A204.1 (cell line): ENCODE results near the gene FAM169A.
"Not testable (repeated sequence)": the region's sequence is repeated elsewhere in the genome, so short reads cannot be mapped to it uniquely, and the experiment has no call there.

Experiments
- FAIRE-seq: peaks from 2 replicates; lab custom pipeline; 2012; peaks lifted over from hg19 to GRCh38; lab: Jason Lieb, UNC

FAM169A gene

DNA sequence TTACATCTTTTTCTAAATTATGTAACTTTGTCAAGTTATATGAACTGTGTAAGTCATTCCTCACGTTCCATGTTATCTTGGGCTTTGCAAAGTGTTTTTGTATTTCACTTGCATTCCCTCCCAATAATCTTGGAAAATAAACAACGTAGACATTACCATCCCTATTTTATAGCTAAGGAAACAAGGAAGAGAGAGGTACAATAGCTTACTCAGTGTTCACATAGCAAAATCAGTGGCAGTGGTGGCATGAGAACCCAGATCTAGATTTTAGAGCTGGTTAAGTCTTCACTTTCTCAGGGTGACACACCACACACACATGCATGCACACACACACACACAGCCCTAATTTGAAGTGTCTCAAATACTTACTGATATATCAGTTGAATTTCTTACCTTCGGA lies 65.0 kb downstream of the FAM169A start:
- no peak for FAIRE-seq

DNA sequence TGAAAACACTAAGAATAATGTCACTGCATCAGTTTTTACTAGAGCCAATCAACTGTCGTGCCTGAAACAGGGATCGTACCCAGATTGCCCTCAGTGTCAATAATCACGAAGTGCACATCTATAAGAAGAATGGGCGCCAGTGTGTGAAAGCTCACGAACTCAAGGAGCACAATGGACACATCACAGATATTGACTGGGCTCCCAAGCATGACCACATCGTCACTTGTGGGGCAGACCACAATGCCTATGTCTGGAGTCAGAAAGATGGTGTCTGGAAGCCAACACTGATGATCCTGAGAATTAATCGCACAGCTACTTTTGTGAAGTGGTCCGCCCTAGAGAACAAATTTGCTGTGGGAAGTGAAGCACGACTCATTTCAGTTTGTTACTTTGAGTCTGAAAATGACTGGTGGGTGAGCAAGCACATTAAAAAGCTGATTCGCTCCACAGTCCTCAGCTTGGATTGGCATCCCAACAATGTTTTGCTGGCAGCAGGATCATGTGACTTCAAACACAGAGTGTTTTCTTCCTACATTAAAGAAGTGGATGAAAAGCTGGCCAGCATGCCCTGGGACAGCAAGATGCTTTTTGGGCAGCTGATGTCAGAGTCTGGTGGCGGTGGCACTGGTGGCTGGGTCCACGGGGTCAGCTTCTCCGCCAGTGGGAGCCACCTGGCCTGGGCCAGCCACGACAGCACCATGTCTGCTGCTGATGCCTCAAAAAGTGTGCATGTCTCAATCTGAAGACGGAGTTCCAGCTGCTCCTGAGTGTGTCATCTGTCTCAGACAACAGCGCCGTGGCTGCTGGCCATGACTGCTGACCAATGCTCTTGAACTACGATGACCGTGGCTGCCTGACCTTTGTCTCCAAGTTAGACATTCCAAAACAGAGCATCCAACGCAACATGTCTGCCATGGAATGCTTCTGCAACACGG lies 66.9 kb downstream of the FAM169A start:
- FAIRE-seq: no peak

DNA sequence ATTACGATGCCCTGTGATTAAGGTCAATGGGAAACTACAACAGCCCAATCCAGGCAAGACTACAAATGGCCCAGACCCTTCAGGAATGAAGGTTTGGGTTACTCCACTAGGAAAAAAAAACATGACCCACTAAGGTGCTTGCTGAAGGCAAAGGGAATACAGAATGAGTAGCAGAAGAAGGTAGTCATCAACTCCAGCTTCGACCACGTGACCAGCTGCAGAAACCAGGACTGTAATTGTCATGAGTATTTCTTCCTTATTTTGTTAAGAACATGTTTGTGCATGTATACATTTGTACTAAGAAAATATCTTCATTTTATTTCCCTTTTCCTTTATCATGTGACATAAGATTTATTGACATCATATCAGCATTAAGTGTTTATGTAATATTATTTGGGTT lies 74.5 kb downstream of the FAM169A start:
- peak; percentile 3 for FAIRE-seq

DNA sequence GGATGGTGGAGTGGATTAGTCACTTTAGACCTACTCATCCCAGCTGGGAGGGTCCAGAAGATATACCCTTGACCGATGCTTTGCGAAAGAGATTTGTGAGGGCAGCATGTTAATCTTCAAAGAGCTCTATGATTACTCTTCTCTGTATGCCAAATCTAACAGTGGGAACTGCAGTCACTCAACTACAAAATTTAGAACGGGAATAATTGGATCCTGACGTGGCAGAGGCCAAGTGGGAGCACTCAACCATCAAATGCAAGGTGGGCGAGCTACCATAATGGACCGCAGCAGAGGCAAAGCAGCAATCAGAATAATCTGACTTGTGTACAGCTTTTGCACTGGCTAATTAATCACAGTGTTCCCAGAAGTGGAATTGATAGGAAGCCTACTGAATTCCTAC lies 78.8 kb downstream of the FAM169A start:
- FAIRE-seq: no peak

DNA sequence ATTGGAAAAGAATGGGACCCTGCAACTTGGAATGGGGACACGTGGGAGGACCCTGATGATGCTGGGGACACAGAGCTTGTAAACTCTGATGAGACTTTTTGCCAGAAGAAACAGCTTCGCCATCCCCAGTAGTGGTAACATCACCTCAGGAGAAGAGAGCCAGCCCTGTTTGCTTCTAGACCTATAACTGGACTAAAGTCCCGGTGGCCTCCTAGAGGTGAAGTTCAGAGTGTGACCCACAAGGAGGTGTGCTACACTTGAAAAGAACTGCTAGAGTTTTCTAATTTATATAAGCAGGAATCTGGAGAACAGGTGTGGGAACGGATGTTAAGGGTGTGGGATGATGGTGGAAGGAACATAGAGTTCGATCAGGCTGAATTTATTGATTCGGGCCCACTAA lies 79.3 kb downstream of the FAM169A start:
- FAIRE-seq: no peak

DNA sequence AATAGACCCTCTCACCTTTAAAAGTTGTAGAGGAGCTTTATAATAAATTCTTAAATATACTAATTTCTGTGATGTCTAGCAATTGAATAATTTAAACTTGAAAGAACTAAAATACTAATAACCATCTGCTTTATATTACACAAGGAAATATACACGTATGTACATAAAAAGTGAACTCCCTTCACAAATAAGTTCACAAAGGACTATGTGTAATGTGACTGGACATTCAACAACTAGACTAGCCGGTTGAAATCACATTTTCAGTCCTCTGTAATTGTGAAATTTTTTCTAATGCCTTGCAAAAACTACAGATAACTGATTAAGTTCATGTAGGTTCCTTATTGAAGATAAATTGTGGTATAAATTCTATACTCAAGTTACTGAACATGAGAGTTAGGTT lies 87.6 kb downstream of the FAM169A start:
- no peak for FAIRE-seq

DNA sequence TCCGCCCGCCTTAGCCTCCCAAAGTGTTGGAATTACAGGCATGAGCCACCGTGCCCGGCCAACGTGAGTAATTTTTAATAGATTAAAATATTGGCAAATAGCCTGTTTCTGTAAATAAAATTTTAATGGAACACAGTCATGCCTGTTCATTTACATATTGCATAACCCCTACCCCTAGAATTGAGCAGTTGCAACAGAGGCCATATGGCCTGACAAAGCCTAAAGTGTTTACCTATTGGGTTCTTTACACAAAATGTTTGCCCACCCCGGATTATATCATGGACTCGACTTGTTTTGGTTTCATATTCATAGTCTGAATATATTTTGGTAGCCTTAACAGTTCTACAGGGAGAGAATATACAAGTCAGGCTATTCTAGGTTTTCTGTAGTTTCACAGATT lies 93.8 kb downstream of the FAM169A start:
- no peak for FAIRE-seq

DNA sequence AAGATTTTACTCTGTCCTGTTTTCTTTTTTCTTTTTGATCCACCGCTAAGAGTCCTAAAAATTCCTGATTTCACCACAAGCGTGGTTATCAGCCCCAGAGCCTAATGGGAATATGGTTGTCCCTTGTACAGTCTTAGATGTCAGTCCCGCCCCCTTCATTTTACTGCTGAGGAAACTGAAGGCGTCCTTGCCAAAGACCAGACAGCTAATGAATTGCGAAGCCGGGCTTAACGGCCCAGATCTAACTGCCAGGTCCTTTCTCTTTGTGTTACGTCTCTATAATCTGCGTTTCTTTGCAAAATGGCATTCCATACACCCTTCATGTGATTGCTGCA lies 98.6 kb downstream of the FAM169A start:
- no peak for FAIRE-seq

DNA sequence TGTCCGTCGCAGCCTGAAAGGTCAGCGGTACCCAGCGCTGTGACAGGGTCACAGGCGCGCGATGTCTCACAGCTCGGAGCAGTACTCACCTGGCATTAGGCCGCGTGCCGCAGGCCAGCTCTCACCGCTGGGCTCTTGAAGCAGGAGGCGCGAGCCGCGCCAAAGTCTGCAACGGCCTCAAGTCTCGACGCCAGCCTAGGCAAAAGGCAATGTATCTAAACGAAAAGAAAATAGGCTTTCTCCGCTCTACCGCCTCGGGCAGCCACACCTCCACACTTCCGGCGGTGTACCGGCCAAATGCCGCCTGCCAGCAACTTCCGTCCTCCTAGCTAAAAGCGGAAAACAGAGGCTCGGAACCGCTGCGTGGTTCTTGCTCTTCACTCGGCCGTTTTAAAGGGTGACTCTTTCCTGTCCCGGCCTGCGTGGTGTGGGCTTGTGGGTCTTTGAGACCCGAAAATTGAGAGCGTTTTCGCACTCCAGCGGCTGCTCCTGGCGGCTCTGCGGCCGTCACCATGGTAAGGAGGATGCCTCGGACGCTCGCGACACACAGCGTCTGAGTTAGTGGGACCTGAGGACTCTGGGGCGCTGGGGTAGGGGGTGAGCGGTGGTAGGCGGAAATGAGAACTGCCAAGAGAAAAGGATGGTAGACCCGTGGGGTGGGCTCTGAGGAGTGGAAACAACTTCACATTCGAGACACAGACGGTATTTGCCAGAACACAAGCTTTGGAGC lies 99.2 kb downstream of the FAM169A start, which contains the start of the genes GFM2 and NSA2:
TSS of gene GFM2 (minus strand) at position 269 of the 730 bp plus-strand sequence. CDS start 3,375 bp downstream, outside the sequence.
TSS of gene NSA2 (plus strand) at position 401 of the 730 bp plus-strand sequence. CDS start at position 513, 112 bp downstream.
- FAIRE-seq: no peak

DNA sequence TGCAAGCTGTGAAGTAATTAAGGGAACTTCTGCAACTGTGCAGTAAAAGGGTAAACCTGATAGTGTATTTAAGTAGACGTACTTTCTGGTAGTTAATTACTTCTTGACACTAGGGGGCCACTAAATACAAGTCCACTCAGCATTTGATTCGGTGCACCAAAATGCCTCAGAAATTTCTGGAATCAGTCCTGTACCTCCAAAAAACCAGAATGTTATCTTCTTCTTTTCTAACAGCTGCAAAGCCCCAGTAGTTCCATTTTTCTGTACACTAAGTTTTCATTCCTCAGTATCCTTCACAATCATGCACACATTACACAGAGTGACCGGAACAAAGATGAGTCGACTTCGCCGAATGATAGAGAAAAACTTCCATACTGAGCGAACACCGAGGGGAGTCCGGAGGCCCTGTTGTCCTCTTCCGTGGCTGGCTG lies 99.8 kb downstream of the FAM169A start:
- FAIRE-seq: no peak

DNA sequence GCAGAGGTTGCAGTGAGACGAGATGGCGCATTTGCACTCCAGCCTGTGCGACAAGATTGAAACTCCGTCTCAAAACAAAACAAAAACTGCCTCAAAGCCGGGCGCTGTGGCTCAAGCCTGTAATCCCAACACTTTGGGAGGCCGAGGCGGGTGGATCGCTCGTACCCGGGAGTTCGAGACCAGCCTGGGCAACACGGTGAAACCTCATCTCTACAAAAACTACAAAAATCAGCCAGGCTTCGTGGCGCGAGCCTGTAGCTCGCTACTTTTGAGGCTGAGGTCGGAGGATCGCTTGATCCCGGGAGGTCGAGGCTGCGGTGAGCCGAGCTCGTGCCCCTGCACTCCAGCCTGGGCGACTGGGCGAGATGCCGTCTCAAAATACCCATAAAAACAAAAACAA lies 100.3 kb downstream of the FAM169A start:
- FAIRE-seq: no peak

DNA sequence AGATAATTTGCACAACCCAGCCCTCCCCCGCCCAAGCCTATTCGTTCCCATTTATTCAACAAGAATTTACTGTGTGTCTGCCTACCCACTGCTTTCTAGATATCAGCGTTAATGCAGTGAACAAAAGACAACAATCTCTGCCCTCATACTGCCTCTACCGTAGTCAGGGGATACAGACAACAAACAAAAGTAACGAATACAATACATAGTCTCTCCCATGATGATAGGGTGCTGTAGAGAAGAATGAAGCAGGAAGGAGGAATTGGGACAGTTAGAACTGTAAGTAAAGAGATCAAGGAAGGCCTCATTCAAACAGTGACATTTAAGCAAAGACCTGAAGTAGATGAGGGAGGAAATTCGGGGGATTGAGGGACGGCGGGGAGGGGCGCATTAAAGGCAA lies 101.0 kb downstream of the FAM169A start:
- no peak for FAIRE-seq

DNA sequence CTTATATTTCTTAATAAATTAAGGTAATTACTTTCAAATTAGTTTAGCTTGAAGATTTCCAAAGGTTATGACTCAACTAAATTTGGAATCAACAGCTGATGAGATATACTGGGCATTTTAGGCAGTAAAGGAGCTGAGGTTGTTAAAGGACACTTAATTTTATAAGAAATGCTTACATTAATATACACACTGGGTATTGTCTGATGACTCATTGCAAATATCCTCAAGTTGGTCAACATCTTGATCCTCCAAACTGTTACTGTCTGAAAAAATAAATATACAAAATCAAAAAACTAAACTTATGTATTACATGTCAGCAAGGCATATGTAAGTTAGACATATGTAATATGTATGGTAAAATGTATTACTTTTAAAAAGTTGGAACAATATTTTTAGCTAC lies 102.7 kb downstream of the FAM169A start:
- FAIRE-seq: no peak

DNA sequence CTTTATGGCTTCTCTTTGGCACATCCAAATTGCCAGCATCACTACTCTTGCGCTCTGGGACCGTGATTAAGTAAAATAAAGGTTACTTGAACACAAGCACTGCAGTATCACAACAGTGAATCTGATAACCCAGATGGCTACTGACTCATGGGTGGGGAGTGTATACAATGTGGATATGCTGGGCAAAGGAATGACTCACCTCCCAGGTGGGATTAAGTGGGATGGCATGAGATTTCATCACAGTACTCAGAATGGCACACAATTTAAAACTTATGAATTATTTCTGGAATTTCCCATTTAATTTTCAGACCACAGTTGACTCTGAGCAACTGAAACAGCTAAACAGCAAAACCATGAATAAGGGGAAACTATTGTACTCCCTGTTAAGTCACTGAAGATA lies 103.6 kb downstream of the FAM169A start:
- no peak for FAIRE-seq

DNA sequence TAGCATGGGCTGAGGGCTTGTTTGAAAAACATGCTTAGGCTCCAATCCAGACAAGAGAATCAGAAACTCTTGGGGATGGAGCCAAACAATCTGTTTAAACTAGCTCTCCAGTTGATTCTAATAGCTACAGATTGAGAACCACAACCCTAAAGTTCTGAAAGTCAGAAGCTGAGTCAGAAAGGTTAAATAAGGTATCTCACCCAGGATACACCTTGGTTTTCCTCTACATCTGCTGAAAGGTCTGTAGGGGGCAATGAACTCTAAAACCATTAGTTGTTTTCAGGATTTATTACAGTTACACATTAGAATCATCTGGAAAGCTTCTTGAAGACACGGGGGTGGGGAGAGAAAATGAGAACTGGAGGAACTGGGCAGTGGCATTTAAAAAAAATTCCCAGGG lies 104.9 kb downstream of the FAM169A start:
- no peak for FAIRE-seq

DNA sequence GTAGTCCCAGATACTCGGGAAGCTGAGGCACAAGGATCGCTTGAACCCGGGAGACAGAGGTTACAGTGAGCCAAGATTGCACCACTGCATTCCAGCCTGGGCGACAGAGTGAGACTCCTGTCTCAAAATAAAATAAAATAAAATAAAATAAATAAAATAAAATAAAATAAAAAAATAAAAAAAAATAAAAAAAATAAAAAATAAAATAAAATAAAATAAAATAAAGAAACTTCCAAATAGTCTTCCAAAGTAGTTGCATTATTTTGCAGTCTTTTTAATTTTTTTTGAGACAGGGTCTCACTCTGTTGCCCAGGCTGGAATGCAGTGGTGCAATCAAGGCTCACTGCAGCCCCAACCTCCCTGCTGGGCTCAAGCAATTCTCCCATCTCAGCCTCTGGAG lies 117.4 kb downstream of the FAM169A start:
- not testable (repeated sequence) for FAIRE-seq

DNA sequence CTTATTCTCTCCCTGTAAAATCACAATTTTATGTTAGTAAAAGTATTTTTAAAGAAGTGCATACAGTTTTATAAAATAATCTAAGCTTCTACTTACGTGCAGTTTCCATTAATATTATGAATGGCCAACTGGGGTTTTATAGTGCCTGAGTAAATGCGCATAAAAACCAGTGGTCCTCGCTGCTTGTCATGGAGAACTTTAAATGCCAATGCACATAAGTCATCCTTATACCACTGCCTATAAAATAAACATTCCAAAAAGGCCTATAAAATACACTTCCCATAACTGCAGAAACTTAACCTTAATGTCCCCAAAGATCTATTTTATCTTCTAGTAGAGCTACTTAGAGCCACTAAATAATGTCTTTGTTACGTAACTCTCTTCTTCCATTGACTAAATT lies 127.8 kb downstream of the FAM169A start:
- no peak for FAIRE-seq

DNA sequence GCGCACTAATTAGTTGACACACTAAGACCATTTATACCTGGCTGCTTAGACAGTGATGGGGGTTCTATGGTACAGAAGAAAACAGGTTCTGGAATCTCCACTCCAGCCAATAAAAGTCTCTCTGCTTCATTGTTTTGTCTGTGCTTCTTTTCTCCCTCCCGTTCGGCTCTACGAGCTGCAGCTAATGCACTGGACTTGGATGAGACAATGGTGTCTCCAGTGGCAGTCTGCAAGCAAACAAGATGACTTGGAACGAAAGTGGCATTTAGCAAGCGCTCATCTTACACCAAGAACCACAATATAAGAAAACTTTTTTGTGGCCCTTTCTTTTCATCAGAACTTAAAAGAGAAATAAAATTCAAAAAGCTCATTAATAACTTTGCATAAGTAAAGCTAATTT lies 129.4 kb downstream of the FAM169A start:
- no peak for FAIRE-seq
